Liver (tissue), 3 donors: ENCODE measurements around the gene RGS1.

Experiments
- GABPA ChIP-seq, 2 donors: IDR thresholded peaks in 1 of 2; conservative IDR thresholded peaks in 1 of 2; 2 replicates each; pipeline ENCODE4 v1.6.1; 2016; ENCODE audit warnings: antibody characterized with exemption in 2 of 2, mild to moderate bottlenecking in 1 of 2, moderate library complexity in 1 of 2
- JUND ChIP-seq, 2 donors: IDR thresholded peaks; 2 replicates each; pipeline ENCODE4 v1.6.1; 2016; ENCODE audit warnings: antibody characterized with exemption in 2 of 2
- NR2F2 ChIP-seq: IDR thresholded peaks from 2 replicates; pipeline ENCODE4 v1.6.1; 2016; ENCODE audit warnings: antibody characterized with exemption
- RAD21 ChIP-seq, 2 donors: IDR thresholded peaks; 2 replicates each; pipeline ENCODE4 v1.6.1; 2016; ENCODE audit warnings: antibody characterized with exemption in 2 of 2, mild to moderate bottlenecking in 2 of 2
- RXRA ChIP-seq, 2 donors: IDR thresholded peaks; 2 replicates each; pipeline ENCODE4 v1.6.1; 2017 to 2018; ENCODE audit warnings: antibody characterized with exemption in 2 of 2, mild to moderate bottlenecking in 1 of 2
- SP1 ChIP-seq: IDR thresholded peaks from 2 replicates; pipeline ENCODE4 v1.6.1; 2018; ENCODE audit warnings: antibody characterized with exemption, mild to moderate bottlenecking
- TAF1 ChIP-seq: conservative IDR thresholded peaks from 2 replicates; pipeline ENCODE4 v1.6.1; 2016; ENCODE audit warnings: antibody characterized with exemption, mild to moderate bottlenecking
- YY1 ChIP-seq: IDR thresholded peaks from 2 replicates; pipeline ENCODE4 v1.6.1; 2016; ENCODE audit warnings: antibody characterized with exemption, mild to moderate bottlenecking
- TF ChIP-seq, protein P1 (sequence below): fragments of 150-350 bp; IDR thresholded peaks from 2 replicates; pipeline ENCODE4 v1.5.1; 2017; ENCODE audit warnings: improper control_type of control experiment, low read depth, low read length; ENCODE audit not compliant: missing input control
- TF ChIP-seq, protein P2 (sequence below): IDR thresholded peaks from 2 replicates; pipeline ENCODE4 v1.6.1; 2016; ENCODE audit warnings: antibody characterized with exemption, mild to moderate bottlenecking
- TF ChIP-seq, protein P3 (sequence below): IDR thresholded peaks from 2 replicates; pipeline ENCODE4 v1.6.1; 2016; ENCODE audit warnings: antibody characterized with exemption
- TF ChIP-seq, protein P4 (sequence below): IDR thresholded peaks from 2 replicates; pipeline ENCODE4 v1.6.1; 2016; ENCODE audit warnings: antibody characterized with exemption
- donor health status: healthy.
- donor health status: healthy.

DNA sequence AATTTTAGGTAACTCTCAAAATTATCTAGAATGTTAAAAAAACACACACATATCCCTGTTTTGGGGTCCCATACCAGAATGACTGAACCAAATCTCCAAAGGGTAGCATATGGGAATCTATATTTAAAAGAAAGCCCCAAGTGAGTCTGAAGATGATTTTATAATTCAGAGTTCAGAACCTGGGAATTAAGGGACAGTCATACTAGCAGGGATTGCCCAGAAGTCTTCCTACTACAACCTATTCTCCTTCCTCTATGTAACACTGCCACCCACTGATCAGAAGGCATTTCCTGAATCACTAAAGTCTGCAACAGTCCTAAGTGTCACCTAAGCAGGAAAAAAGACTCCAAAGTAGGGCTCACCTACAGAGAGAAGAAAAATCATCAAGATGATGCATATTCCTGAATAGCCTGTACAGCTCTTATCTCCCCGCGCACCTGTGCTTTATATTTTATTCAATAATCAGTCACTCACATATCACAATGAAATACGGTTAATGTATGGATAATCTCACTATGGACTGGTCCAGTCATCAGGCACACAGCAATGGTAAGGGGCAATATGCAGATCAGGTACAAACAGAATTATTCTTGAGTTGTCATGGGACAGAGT lies 4.9 kb downstream of the RGS1 start:
- TF ChIP-seq, protein P1, sequence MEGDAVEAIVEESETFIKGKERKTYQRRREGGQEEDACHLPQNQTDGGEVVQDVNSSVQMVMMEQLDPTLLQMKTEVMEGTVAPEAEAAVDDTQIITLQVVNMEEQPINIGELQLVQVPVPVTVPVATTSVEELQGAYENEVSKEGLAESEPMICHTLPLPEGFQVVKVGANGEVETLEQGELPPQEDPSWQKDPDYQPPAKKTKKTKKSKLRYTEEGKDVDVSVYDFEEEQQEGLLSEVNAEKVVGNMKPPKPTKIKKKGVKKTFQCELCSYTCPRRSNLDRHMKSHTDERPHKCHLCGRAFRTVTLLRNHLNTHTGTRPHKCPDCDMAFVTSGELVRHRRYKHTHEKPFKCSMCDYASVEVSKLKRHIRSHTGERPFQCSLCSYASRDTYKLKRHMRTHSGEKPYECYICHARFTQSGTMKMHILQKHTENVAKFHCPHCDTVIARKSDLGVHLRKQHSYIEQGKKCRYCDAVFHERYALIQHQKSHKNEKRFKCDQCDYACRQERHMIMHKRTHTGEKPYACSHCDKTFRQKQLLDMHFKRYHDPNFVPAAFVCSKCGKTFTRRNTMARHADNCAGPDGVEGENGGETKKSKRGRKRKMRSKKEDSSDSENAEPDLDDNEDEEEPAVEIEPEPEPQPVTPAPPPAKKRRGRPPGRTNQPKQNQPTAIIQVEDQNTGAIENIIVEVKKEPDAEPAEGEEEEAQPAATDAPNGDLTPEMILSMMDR: peak; percentile 38
- TF ChIP-seq, protein P2, sequence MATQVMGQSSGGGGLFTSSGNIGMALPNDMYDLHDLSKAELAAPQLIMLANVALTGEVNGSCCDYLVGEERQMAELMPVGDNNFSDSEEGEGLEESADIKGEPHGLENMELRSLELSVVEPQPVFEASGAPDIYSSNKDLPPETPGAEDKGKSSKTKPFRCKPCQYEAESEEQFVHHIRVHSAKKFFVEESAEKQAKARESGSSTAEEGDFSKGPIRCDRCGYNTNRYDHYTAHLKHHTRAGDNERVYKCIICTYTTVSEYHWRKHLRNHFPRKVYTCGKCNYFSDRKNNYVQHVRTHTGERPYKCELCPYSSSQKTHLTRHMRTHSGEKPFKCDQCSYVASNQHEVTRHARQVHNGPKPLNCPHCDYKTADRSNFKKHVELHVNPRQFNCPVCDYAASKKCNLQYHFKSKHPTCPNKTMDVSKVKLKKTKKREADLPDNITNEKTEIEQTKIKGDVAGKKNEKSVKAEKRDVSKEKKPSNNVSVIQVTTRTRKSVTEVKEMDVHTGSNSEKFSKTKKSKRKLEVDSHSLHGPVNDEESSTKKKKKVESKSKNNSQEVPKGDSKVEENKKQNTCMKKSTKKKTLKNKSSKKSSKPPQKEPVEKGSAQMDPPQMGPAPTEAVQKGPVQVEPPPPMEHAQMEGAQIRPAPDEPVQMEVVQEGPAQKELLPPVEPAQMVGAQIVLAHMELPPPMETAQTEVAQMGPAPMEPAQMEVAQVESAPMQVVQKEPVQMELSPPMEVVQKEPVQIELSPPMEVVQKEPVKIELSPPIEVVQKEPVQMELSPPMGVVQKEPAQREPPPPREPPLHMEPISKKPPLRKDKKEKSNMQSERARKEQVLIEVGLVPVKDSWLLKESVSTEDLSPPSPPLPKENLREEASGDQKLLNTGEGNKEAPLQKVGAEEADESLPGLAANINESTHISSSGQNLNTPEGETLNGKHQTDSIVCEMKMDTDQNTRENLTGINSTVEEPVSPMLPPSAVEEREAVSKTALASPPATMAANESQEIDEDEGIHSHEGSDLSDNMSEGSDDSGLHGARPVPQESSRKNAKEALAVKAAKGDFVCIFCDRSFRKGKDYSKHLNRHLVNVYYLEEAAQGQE: peak; percentile 86
- no peak for TF ChIP-seq YY1
- no peak for TF ChIP-seq JUND (IDR thresholded peaks at IDR 0.05)
- no peak for TF ChIP-seq SP1
- TF ChIP-seq, protein P3, sequence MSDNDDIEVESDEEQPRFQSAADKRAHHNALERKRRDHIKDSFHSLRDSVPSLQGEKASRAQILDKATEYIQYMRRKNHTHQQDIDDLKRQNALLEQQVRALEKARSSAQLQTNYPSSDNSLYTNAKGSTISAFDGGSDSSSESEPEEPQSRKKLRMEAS: no peak
- no peak for TF ChIP-seq RXRA (IDR thresholded peaks at IDR 0.05)
- no peak for TF ChIP-seq TAF1
- no peak for TF ChIP-seq GABPA (IDR thresholded peaks at IDR 0.05 in 1 of 2, conservative IDR thresholded peaks at IDR 0.05 in 1 of 2)
- peak; percentile 78 to 81 for TF ChIP-seq RAD21 (IDR thresholded peaks at IDR 0.05)
- TF ChIP-seq, protein P4, sequence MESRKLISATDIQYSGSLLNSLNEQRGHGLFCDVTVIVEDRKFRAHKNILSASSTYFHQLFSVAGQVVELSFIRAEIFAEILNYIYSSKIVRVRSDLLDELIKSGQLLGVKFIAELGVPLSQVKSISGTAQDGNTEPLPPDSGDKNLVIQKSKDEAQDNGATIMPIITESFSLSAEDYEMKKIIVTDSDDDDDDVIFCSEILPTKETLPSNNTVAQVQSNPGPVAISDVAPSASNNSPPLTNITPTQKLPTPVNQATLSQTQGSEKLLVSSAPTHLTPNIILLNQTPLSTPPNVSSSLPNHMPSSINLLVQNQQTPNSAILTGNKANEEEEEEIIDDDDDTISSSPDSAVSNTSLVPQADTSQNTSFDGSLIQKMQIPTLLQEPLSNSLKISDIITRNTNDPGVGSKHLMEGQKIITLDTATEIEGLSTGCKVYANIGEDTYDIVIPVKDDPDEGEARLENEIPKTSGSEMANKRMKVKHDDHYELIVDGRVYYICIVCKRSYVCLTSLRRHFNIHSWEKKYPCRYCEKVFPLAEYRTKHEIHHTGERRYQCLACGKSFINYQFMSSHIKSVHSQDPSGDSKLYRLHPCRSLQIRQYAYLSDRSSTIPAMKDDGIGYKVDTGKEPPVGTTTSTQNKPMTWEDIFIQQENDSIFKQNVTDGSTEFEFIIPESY: no peak
- TF ChIP-seq NR2F2: no peak
